HCEC 1CT (cell line): ENCODE data around the gene ZSWIM1.

Experiments used
- DNase-seq: peaks from one replicate; pipeline ENCODE4 v3.0.0-alpha.2; 2017

The ZSWIM1 gene

GRCh38 chr20:45880988-45881788, at the start of gene ZSWIM1:
ZSWIM1 (plus strand) TSS chr20:45881227; CDS start chr20:45882593, 1,366 bp downstream.
- DNase-seq, result peak; percentile 96

GRCh38 chr20:45832619-45833018, 48.4 kb upstream of the ZSWIM1 start:
- no peak for DNase-seq

GRCh38 chr20:45833030-45833882, 47.8 kb upstream of the ZSWIM1 start, which contains the start of gene SNX21:
SNX21 (plus strand) TSS chr20:45833799; CDS start chr20:45833920, 121 bp downstream.
- peak; percentile 94 for DNase-seq

GRCh38 chr20:45833883-45834796, 46.9 kb upstream of the ZSWIM1 start:
- peak; percentile 44 for DNase-seq

GRCh38 chr20:45834797-45835161, 46.2 kb upstream of the ZSWIM1 start:
- no peak for DNase-seq

- DNase-seq, result no peak
These were observed 45.7 kb upstream of the ZSWIM1 start for GRCh38 chr20:45835329-45835765.

- peak; percentile 47 for DNase-seq
These were observed 45.2 kb upstream of the ZSWIM1 start for GRCh38 chr20:45835825-45836224.

- DNase-seq, result no peak
These were observed 44.2 kb upstream of the ZSWIM1 start for GRCh38 chr20:45836841-45837240.

GRCh38 chr20:45840700-45841198, 40.3 kb upstream of the ZSWIM1 start:
- DNase-seq, result no peak

- no peak for DNase-seq
These were observed 39.5 kb upstream of the ZSWIM1 start for GRCh38 chr20:45841407-45842129.

GRCh38 chr20:45842169-45842812, 38.7 kb upstream of the ZSWIM1 start:
- peak; percentile 30 for DNase-seq

- no peak for DNase-seq
These were observed 37.5 kb upstream of the ZSWIM1 start for GRCh38 chr20:45843506-45843905.

GRCh38 chr20:45845452-45845851, 35.6 kb upstream of the ZSWIM1 start:
- no peak for DNase-seq

GRCh38 chr20:45848421-45848820, 32.6 kb upstream of the ZSWIM1 start:
- no peak for DNase-seq

GRCh38 chr20:45848969-45849582, 32.0 kb upstream of the ZSWIM1 start:
- no peak for DNase-seq

GRCh38 chr20:45850238-45850637, 30.8 kb upstream of the ZSWIM1 start:
- no peak for DNase-seq

GRCh38 chr20:45850926-45851325, 30.1 kb upstream of the ZSWIM1 start:
- DNase-seq, result no peak

- no peak for DNase-seq
These were observed 29.5 kb upstream of the ZSWIM1 start for GRCh38 chr20:45851501-45851900.

- no peak for DNase-seq
These were observed 28.7 kb upstream of the ZSWIM1 start for GRCh38 chr20:45852326-45852725.

- no peak for DNase-seq
These were observed 27.5 kb upstream of the ZSWIM1 start for GRCh38 chr20:45853484-45853883.
